Panc1 (cell line): ENCODE measurements around the gene VPS4B.

ENCODE experiments used
- POLR2AphosphoS5 ChIP-seq: IDR thresholded peaks from 2 replicates; pipeline ENCODE4 v1.6.1; 2012; ENCODE audit warnings: mild to moderate bottlenecking, low read depth, low read length, moderate library complexity
- SIN3A ChIP-seq: IDR thresholded peaks from 2 replicates; pipeline ENCODE4 v1.6.1; 2012; ENCODE audit warnings: low read depth, mild to moderate bottlenecking, low read length, moderate library complexity, borderline replicate concordance; ENCODE audit not compliant: insufficient read depth
- TF ChIP-seq, protein P1 (sequence below): fragments of 450-650 bp; IDR thresholded peaks from 2 replicates; pipeline ENCODE4 v1.5.1; 2017; ENCODE audit warnings: mild to moderate bottlenecking
- TF ChIP-seq, protein P2 (sequence below), 2 experiments: IDR thresholded peaks; 2 replicates each; pipeline ENCODE4 v1.6.1; 2011 to 2012; ENCODE audit warnings: low read depth in 2 of 2, control low read depth in 1 of 2, low read length in 1 of 2, mild to moderate bottlenecking in 1 of 2, moderate library complexity in 1 of 2; ENCODE audit not compliant: insufficient read depth in 1 of 2

DNA sequence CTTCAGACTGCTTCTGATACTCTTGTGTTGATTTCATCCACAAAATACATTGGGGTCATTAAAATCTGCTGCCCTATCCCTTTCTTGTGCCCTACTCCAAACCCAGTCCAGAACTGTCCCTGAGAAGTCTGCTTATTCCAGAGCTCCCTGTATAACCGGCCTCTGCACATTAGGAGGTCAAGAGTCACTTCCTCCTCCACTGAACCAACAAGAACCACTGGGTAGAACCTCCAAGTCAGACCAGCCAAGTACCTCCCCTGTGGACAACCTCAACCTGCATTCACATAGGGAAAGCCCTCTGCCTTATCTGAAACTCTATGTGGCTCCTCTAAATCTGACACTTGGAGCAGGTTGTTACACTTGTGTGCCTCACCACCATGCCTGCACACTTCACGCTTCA lies 77.4 kb downstream of the VPS4B start:
- TF ChIP-seq, protein P1, sequence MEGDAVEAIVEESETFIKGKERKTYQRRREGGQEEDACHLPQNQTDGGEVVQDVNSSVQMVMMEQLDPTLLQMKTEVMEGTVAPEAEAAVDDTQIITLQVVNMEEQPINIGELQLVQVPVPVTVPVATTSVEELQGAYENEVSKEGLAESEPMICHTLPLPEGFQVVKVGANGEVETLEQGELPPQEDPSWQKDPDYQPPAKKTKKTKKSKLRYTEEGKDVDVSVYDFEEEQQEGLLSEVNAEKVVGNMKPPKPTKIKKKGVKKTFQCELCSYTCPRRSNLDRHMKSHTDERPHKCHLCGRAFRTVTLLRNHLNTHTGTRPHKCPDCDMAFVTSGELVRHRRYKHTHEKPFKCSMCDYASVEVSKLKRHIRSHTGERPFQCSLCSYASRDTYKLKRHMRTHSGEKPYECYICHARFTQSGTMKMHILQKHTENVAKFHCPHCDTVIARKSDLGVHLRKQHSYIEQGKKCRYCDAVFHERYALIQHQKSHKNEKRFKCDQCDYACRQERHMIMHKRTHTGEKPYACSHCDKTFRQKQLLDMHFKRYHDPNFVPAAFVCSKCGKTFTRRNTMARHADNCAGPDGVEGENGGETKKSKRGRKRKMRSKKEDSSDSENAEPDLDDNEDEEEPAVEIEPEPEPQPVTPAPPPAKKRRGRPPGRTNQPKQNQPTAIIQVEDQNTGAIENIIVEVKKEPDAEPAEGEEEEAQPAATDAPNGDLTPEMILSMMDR: no peak
- TF ChIP-seq, protein P2, sequence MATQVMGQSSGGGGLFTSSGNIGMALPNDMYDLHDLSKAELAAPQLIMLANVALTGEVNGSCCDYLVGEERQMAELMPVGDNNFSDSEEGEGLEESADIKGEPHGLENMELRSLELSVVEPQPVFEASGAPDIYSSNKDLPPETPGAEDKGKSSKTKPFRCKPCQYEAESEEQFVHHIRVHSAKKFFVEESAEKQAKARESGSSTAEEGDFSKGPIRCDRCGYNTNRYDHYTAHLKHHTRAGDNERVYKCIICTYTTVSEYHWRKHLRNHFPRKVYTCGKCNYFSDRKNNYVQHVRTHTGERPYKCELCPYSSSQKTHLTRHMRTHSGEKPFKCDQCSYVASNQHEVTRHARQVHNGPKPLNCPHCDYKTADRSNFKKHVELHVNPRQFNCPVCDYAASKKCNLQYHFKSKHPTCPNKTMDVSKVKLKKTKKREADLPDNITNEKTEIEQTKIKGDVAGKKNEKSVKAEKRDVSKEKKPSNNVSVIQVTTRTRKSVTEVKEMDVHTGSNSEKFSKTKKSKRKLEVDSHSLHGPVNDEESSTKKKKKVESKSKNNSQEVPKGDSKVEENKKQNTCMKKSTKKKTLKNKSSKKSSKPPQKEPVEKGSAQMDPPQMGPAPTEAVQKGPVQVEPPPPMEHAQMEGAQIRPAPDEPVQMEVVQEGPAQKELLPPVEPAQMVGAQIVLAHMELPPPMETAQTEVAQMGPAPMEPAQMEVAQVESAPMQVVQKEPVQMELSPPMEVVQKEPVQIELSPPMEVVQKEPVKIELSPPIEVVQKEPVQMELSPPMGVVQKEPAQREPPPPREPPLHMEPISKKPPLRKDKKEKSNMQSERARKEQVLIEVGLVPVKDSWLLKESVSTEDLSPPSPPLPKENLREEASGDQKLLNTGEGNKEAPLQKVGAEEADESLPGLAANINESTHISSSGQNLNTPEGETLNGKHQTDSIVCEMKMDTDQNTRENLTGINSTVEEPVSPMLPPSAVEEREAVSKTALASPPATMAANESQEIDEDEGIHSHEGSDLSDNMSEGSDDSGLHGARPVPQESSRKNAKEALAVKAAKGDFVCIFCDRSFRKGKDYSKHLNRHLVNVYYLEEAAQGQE (IDR thresholded peaks at IDR 0.05; ENCODE audit: insufficient read depth in 1 of 2, low read depth in 2 of 2, low read length in 1 of 2): no peak
- no peak for TF ChIP-seq POLR2AphosphoS5
- TF ChIP-seq SIN3A: no peak
